ENCODE results near the gene WIPF3. TPM values are rescaled to one million over a fixed set of nuclear protein-coding genes. Genes with fewer than 3 reads are reported as not detected.

Gene WIPF3
- total RNA-seq, 2 donors from 2014 or later: 3.0 to 85.9 TPM

- Histone ChIP-seq H3K4me3 (no peak overlapping the region), H3K27ac (peak overlapping the region in 1 of 2 donors; percentile 11), H3K9me3 (no peaks in the 10 kb centered on the region), H3K36me3 (no peaks in the 10 kb centered on the region), H3K4me1 (replicated peaks) (no peaks in the 10 kb centered on the region), H3K27me3 (replicated peaks; ENCODE audit: insufficient read depth) (no peaks in the 10 kb centered on the region)
- WGBS: 76% methylated on average over 6 of the region's 6 CpGs
- intact Hi-C loops (cut with DNase I): no loop called here
- no peak for DNase-seq (ENCODE audit: low spot score)
- TF ChIP-seq POLR2AphosphoS5 (IDR thresholded peaks at IDR 0.05) (no peak), POLR2A (IDR thresholded peaks at IDR 0.05) (no peak)
These were observed 35.9 kb upstream of the WIPF3 start for GRCh38 chr7:29770371-29770770.

- Histone ChIP-seq H3K4me3 (no peak overlapping the region), H3K27me3 (replicated peaks; ENCODE audit: insufficient read depth) (no peaks in the 10 kb centered on the region), H3K36me3 (no peaks in the 10 kb centered on the region), H3K27ac (peak overlapping the region in 1 of 2 donors; percentile 11), H3K4me1 (replicated peaks) (no peaks in the 10 kb centered on the region), H3K9me3 (no peaks in the 10 kb centered on the region)
- TF ChIP-seq CTCF (IDR thresholded peaks at IDR 0.05) (no peak), POLR2A (IDR thresholded peaks at IDR 0.05) (no peak), POLR2AphosphoS5 (IDR thresholded peaks at IDR 0.05) (no peak)
- no peak for DNase-seq (ENCODE audit: low spot score)
- 70% methylated on average over 4 of the region's 4 CpGs for WGBS
- intact Hi-C loops (cut with DNase I): no loop called here
These were observed 35.1 kb upstream of the WIPF3 start for GRCh38 chr7:29771081-29771816.

GRCh38 chr7:29779017-29779416 is 27.3 kb upstream of the WIPF3 start:
- H3K27me3 ChIP-seq (replicated peaks; ENCODE audit: insufficient read depth): no peaks in the 10 kb centered on the region
- no peaks in the 10 kb centered on the region for H3K4me1 ChIP-seq (replicated peaks)
- H3K27ac ChIP-seq: no peak overlapping the region
- WGBS: 88% methylated on average over 2 of the region's 2 CpGs
- no peaks in the 10 kb centered on the region for H3K36me3 ChIP-seq
- H3K4me3 ChIP-seq: no peak overlapping the region
- TF ChIP-seq CTCF (IDR thresholded peaks at IDR 0.05): no peak
- intact Hi-C loops (cut with DNase I): no loop called here
- no peak for DNase-seq (ENCODE audit: low spot score)
- H3K9me3 ChIP-seq: no peaks in the 10 kb centered on the region

GRCh38 chr7:29780346-29780745 is 26.0 kb upstream of the WIPF3 start:
- H3K27me3 ChIP-seq (replicated peaks; ENCODE audit: insufficient read depth): no peaks in the 10 kb centered on the region
- 97% methylated on average over 2 of the region's 2 CpGs for whole genome bisulfite sequencing
- TF ChIP-seq CTCF (IDR thresholded peaks at IDR 0.05): no peak
- no peak for TF ChIP-seq POLR2AphosphoS5 (IDR thresholded peaks at IDR 0.05)
- no peak for TF ChIP-seq POLR2A (IDR thresholded peaks at IDR 0.05)
- H3K36me3 ChIP-seq: no peaks in the 10 kb centered on the region
- no peaks in the 10 kb centered on the region for H3K9me3 ChIP-seq
- no peak overlapping the region for H3K4me3 ChIP-seq
- no peak overlapping the region for H3K27ac ChIP-seq
- intact Hi-C loops (cut with DNase I): no loop called here
- no peak for DNase-seq (ENCODE audit: low spot score)
- no peaks in the 10 kb centered on the region for H3K4me1 ChIP-seq (replicated peaks)

- DNase-seq (ENCODE audit: low spot score): no peak
These were observed 22.6 kb upstream of the WIPF3 start for GRCh38 chr7:29783671-29784070.

More at GRCh38 chr7:29783671-29784070, 22.6 kb upstream of the WIPF3 start:
- no peaks in the 10 kb centered on the region for H3K36me3 ChIP-seq
- no peaks in the 10 kb centered on the region for H3K27me3 ChIP-seq (replicated peaks; ENCODE audit: insufficient read depth)
- no peaks in the 10 kb centered on the region for H3K4me1 ChIP-seq (replicated peaks)
- intact Hi-C loops (cut with DNase I): no loop called here
- no peak overlapping the region for H3K27ac ChIP-seq
- TF ChIP-seq POLR2A (IDR thresholded peaks at IDR 0.05) (no peak), POLR2AphosphoS5 (IDR thresholded peaks at IDR 0.05) (no peak), CTCF (IDR thresholded peaks at IDR 0.05) (no peak)
- no peak overlapping the region for H3K4me3 ChIP-seq
- WGBS: 81% methylated on average over 2 of the region's 2 CpGs
- H3K9me3 ChIP-seq: no peaks in the 10 kb centered on the region
